HEK293 (cell line): Measurements from ENCODE around the gene TRMT44.
A peak's percentile ranks its signal among the peaks of the same experiment; 100 is the strongest.

ENCODE experiments used
- KLF1 ChIP-seq: fragments of 450-650 bp; formaldehyde crosslinking; IDR thresholded peaks from 2 replicates; pipeline ENCODE4 v1.5.1; 2016; ENCODE audit warnings: missing biosample characterization, missing genetic modification characterization
- KLF16 ChIP-seq: fragments of 450-650 bp; formaldehyde crosslinking; IDR thresholded peaks from 2 replicates; pipeline ENCODE4 v1.5.1; 2017; ENCODE audit warnings: missing biosample characterization, missing genetic modification characterization
- SP2 ChIP-seq: fragments of 450-650 bp; formaldehyde crosslinking; IDR thresholded peaks from 2 replicates; pipeline ENCODE4 v1.5.1; 2016; ENCODE audit warnings: missing biosample characterization, missing genetic modification characterization
- SP3 ChIP-seq: fragments of 450-650 bp; formaldehyde crosslinking; IDR thresholded peaks from 2 replicates; pipeline ENCODE4 v1.5.1; 2016; ENCODE audit warnings: missing biosample characterization, missing genetic modification characterization
- SP7 ChIP-seq: fragments of 450-650 bp; formaldehyde crosslinking; IDR thresholded peaks from 2 replicates; pipeline ENCODE4 v1.5.1; 2016; ENCODE audit warnings: missing biosample characterization, missing genetic modification characterization
- ZBTB17 ChIP-seq: fragments of 450-650 bp; formaldehyde crosslinking; IDR thresholded peaks from 2 replicates; pipeline ENCODE4 v1.5.1; 2016; ENCODE audit warnings: missing biosample characterization, missing genetic modification characterization
- ZBTB20 ChIP-seq: fragments of 450-650 bp; formaldehyde crosslinking; IDR thresholded peaks from 2 replicates; pipeline ENCODE4 v1.5.1; 2016; ENCODE audit warnings: missing biosample characterization, missing genetic modification characterization
- ZFP69B ChIP-seq: fragments of 450-650 bp; formaldehyde crosslinking; IDR thresholded peaks from 2 replicates; pipeline ENCODE4 v1.5.1; 2016; ENCODE audit warnings: missing biosample characterization, missing genetic modification characterization
- ZNF335 ChIP-seq: fragments of 450-650 bp; formaldehyde crosslinking; conservative IDR thresholded peaks from 2 replicates; pipeline ENCODE4 v1.5.1; 2016; ENCODE audit warnings: missing biosample characterization, missing genetic modification characterization
- ZNF423 ChIP-seq: fragments of 450-650 bp; formaldehyde crosslinking; IDR thresholded peaks from 2 replicates; pipeline ENCODE4 v1.5.1; 2016; ENCODE audit warnings: missing biosample characterization, missing genetic modification characterization
- ZNF501 ChIP-seq: fragments of 450-650 bp; formaldehyde crosslinking; IDR thresholded peaks from 2 replicates; pipeline ENCODE4 v1.5.1; 2016; ENCODE audit warnings: missing biosample characterization, missing genetic modification characterization
- ZNF629 ChIP-seq: fragments of 450-650 bp; formaldehyde crosslinking; IDR thresholded peaks from 2 replicates; pipeline ENCODE4 v1.5.1; 2017; ENCODE audit warnings: missing biosample characterization, missing genetic modification characterization
- ZNF660 ChIP-seq: fragments of 450-650 bp; IDR thresholded peaks from 2 replicates; pipeline ENCODE4 v1.5.1; 2018; ENCODE audit warnings: missing biosample characterization, mild to moderate bottlenecking, missing genetic modification characterization
- TF ChIP-seq, protein P1 (sequence below): fragments of 450-650 bp; formaldehyde crosslinking; IDR thresholded peaks from 2 replicates; pipeline ENCODE4 v1.5.1; 2016; ENCODE audit warnings: missing biosample characterization, missing genetic modification characterization, low read depth
- TF ChIP-seq, protein P2 (sequence below): fragments of 450-650 bp; formaldehyde crosslinking; IDR thresholded peaks from 2 replicates; pipeline ENCODE4 v1.5.1; 2016; ENCODE audit warnings: missing biosample characterization, missing genetic modification characterization
- TF ChIP-seq, protein P3 (sequence below): sonication (generic); formaldehyde crosslinking; IDR thresholded peaks from 2 replicates; pipeline ENCODE4 v1.8.1; 2022; ENCODE audit warnings: mild to moderate bottlenecking, moderate library complexity, missing genetic modification reagents
- TF ChIP-seq, protein P4 (sequence below): fragments of 450-650 bp; formaldehyde crosslinking; IDR thresholded peaks from 2 replicates; pipeline ENCODE4 v1.5.1; 2016; ENCODE audit warnings: missing biosample characterization, missing genetic modification characterization
- TF ChIP-seq, protein P5 (sequence below): fragments of 450-650 bp; formaldehyde crosslinking; optimal IDR thresholded peaks from 2 replicates; pipeline ENCODE3; 2016; ENCODE audit warnings: missing biosample characterization, mild to moderate bottlenecking, missing genetic modification characterization
- TF ChIP-seq, protein P6 (sequence below): fragments of 450-650 bp; formaldehyde crosslinking; IDR thresholded peaks from 2 replicates; pipeline ENCODE4 v1.5.1; 2016; ENCODE audit warnings: missing biosample characterization, missing genetic modification characterization

TRMT44 gene

DNA sequence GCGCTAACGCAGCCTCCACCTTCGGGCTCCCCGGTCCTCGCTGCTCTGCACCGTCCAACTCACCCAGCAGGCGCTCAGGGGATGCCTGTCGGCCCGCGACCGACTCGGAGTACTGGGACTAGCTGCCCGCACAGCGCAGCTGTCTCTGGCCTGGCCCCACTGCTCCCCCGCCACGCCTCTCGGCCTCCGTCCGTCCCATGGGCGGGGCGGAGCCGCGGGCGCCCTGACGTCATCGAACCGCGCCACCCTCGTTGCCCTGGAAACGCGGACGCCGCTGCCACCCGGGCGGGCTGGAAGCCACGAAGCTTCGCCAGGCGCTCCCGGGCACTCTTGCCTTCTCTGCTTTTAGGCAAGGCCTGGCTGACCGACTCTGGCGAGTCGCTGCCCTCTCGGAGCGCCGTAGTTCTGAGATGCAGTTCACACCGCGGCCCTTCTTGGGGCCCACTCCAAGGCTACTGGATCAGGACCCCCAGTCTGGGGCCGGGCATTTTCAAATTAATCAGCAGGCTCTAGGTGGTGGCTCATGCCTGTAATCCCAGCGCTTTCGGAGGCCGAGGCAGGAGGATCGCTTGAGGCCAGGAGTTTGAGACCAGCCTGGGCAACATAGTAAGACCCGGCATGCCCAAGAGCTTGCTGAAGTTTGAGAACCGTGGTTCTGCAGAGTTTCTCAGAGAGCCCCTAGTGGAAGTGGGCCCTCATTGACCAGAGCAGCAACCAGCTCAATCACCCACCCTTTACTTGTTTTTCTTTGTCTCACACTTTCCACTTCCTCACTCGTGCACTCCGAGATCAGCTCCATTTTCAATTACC lies 12.1 kb upstream of the TRMT44 start (continued):
- TF ChIP-seq, protein P1, sequence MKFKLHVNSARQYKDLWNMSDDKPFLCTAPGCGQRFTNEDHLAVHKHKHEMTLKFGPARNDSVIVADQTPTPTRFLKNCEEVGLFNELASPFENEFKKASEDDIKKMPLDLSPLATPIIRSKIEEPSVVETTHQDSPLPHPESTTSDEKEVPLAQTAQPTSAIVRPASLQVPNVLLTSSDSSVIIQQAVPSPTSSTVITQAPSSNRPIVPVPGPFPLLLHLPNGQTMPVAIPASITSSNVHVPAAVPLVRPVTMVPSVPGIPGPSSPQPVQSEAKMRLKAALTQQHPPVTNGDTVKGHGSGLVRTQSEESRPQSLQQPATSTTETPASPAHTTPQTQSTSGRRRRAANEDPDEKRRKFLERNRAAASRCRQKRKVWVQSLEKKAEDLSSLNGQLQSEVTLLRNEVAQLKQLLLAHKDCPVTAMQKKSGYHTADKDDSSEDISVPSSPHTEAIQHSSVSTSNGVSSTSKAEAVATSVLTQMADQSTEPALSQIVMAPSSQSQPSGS, result peak; percentile 98
- TF ChIP-seq, protein P2, sequence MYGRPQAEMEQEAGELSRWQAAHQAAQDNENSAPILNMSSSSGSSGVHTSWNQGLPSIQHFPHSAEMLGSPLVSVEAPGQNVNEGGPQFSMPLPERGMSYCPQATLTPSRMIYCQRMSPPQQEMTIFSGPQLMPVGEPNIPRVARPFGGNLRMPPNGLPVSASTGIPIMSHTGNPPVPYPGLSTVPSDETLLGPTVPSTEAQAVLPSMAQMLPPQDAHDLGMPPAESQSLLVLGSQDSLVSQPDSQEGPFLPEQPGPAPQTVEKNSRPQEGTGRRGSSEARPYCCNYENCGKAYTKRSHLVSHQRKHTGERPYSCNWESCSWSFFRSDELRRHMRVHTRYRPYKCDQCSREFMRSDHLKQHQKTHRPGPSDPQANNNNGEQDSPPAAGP, result peak; percentile 51; the same call in 1 of the 2 replicates
- TF ChIP-seq SP2 (tag by site-specific recombination) (peak; percentile 69), ZBTB20 (tag by site-specific recombination) (peak; percentile 65; the same call in 1 of the 2 replicates), ZNF501 (tag by site-specific recombination) (peak; percentile 76), ZNF335 (tag by site-specific recombination) (peak; percentile 88), SP7 (tag by site-specific recombination) (0 out of 2 replicates have a peak, but pooled peaks have one; percentile 37), ZFP69B (tag by site-specific recombination) (peak; percentile 94), SP3 (peak; percentile 86), ZNF629 (tag by site-specific recombination) (peak; percentile 55; the same call in 1 of the 2 replicates), ZNF660 (tag by site-specific recombination) (0 out of 2 replicates have a peak, but pooled peaks have one; percentile 13), KLF1 (tag by site-specific recombination) (peak; percentile 54), ZNF423 (tag by site-specific recombination) (no peak), ZBTB17 (tag by site-specific recombination) (peak; percentile 72), KLF16 (tag by site-specific recombination) (peak; percentile 67)
- TF ChIP-seq, protein P3, sequence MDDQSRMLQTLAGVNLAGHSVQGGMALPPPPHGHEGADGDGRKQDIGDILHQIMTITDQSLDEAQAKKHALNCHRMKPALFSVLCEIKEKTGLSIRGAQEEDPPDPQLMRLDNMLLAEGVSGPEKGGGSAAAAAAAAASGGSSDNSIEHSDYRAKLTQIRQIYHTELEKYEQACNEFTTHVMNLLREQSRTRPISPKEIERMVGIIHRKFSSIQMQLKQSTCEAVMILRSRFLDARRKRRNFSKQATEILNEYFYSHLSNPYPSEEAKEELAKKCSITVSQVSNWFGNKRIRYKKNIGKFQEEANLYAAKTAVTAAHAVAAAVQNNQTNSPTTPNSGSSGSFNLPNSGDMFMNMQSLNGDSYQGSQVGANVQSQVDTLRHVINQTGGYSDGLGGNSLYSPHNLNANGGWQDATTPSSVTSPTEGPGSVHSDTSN (CRISPR knock-in tag), result no peak
- TF ChIP-seq, protein P4, sequence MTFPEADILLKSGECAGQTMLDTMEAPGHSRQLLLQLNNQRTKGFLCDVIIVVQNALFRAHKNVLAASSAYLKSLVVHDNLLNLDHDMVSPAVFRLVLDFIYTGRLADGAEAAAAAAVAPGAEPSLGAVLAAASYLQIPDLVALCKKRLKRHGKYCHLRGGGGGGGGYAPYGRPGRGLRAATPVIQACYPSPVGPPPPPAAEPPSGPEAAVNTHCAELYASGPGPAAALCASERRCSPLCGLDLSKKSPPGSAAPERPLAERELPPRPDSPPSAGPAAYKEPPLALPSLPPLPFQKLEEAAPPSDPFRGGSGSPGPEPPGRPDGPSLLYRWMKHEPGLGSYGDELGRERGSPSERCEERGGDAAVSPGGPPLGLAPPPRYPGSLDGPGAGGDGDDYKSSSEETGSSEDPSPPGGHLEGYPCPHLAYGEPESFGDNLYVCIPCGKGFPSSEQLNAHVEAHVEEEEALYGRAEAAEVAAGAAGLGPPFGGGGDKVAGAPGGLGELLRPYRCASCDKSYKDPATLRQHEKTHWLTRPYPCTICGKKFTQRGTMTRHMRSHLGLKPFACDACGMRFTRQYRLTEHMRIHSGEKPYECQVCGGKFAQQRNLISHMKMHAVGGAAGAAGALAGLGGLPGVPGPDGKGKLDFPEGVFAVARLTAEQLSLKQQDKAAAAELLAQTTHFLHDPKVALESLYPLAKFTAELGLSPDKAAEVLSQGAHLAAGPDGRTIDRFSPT (tag by site-specific recombination), result peak; percentile 61; the same call in 1 of the 2 replicates
- TF ChIP-seq, protein P5, sequence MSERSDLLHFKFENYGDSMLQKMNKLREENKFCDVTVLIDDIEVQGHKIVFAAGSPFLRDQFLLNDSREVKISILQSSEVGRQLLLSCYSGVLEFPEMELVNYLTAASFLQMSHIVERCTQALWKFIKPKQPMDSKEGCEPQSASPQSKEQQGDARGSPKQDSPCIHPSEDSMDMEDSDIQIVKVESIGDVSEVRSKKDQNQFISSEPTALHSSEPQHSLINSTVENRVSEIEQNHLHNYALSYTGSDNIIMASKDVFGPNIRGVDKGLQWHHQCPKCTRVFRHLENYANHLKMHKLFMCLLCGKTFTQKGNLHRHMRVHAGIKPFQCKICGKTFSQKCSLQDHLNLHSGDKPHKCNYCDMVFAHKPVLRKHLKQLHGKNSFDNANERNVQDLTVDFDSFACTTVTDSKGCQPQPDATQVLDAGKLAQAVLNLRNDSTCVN (tag by site-specific recombination), result peak; percentile 47
- TF ChIP-seq, protein P6, sequence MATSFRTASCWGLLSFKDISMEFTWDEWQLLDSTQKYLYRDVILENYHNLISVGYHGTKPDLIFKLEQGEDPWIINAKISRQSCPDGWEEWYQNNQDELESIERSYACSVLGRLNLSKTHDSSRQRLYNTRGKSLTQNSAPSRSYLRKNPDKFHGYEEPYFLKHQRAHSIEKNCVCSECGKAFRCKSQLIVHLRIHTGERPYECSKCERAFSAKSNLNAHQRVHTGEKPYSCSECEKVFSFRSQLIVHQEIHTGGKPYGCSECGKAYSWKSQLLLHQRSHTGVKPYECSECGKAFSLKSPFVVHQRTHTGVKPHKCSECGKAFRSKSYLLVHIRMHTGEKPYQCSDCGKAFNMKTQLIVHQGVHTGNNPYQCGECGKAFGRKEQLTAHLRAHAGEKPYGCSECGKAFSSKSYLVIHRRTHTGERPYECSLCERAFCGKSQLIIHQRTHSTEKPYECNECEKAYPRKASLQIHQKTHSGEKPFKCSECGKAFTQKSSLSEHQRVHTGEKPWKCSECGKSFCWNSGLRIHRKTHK (tag by site-specific recombination), result no peak
